ENCODE results near the gene CCDC141. TPM values are rescaled to one million over a fixed set of nuclear protein-coding genes. Genes with fewer than 3 reads are reported as not detected.
A peak's percentile ranks its signal among the peaks of the same experiment; 100 is the strongest.

CCDC141 gene
- total RNA-seq, 2 donors from 2014 or later, result 79.4 to 97.5 TPM

GRCh38 chr2:178923546-178923945 lies 126.4 kb downstream of the CCDC141 start:
- ATAC-seq, result no peak
- intact Hi-C loops (cut with DNase I), result loop anchor here (5.0 to 10.0 kb wide), 2 partner anchors 131 to 201 kb away; no protein-coding TSS in a partner anchor
- no peak for DNase-seq

- no peak for ATAC-seq
- intact Hi-C loops (cut with DNase I), result loop anchor here (5.0 to 10.0 kb wide), 2 partner anchors 129 to 204 kb away; no protein-coding TSS in a partner anchor
- no peak for DNase-seq
Measured at GRCh38 chr2:178920916-178921513, 128.9 kb downstream of the CCDC141 start.

- DNase-seq (no peak), ATAC-seq (no peak)
- intact Hi-C loops (cut with DNase I), result no loop called here
Measured at GRCh38 chr2:178917555-178917954, 132.4 kb downstream of the CCDC141 start.

- no peak for ATAC-seq
- DNase-seq, result no peak
- intact Hi-C loops (cut with DNase I), result loop anchor here in 1 of 2 donors (2.0 kb wide), 1 partner anchor 119 kb away; no protein-coding TSS in a partner anchor
Measured at GRCh38 chr2:178915423-178916173, 134.3 kb downstream of the CCDC141 start.

- intact Hi-C loops (cut with DNase I), result loop anchor here in 1 of 2 donors (2.0 kb wide), 1 partner anchor 118 kb away; no protein-coding TSS in a partner anchor
- ATAC-seq (peak; percentile 91 to 93), DNase-seq (peak; percentile 88)
Measured at GRCh38 chr2:178914259-178914849, 135.6 kb downstream of the CCDC141 start.

- no peak for DNase-seq
- no peak for ATAC-seq
- intact Hi-C loops (cut with DNase I), result no loop called here
Measured at GRCh38 chr2:178913049-178913441, 136.9 kb downstream of the CCDC141 start.

GRCh38 chr2:178912416-178913048 lies 137.4 kb downstream of the CCDC141 start:
- no peak for DNase-seq
- no peak for ATAC-seq
- intact Hi-C loops (cut with DNase I), result no loop called here

- DNase-seq (no peak), ATAC-seq (no peak)
- intact Hi-C loops (cut with DNase I), result no loop called here
Measured at GRCh38 chr2:178911039-178911438, 138.9 kb downstream of the CCDC141 start.

- intact Hi-C loops (cut with DNase I), result no loop called here
- ATAC-seq (no peak), DNase-seq (no peak)
Measured at GRCh38 chr2:178910005-178910404, 139.9 kb downstream of the CCDC141 start.

- no peak for ATAC-seq
- intact Hi-C loops (cut with DNase I), result no loop called here
- no peak for DNase-seq
Measured at GRCh38 chr2:178909507-178909906, 140.4 kb downstream of the CCDC141 start.

GRCh38 chr2:178908810-178909209 lies 141.1 kb downstream of the CCDC141 start:
- ATAC-seq (no peak), DNase-seq (no peak)
- intact Hi-C loops (cut with DNase I), result no loop called here

GRCh38 chr2:178905261-178905660 lies 144.7 kb downstream of the CCDC141 start:
- DNase-seq (no peak), ATAC-seq (no peak)
- intact Hi-C loops (cut with DNase I), result no loop called here

GRCh38 chr2:178899656-178900055 lies 150.3 kb downstream of the CCDC141 start:
- DNase-seq, result no peak
- ATAC-seq, result no peak
- intact Hi-C loops (cut with DNase I), result no loop called here

- ATAC-seq (peak in 1 of 2 donors; percentile 43), DNase-seq (no peak)
- intact Hi-C loops (cut with DNase I), result no loop called here
Measured at GRCh38 chr2:178895872-178896271, 154.1 kb downstream of the CCDC141 start.

- DNase-seq (no peak), ATAC-seq (no peak)
- intact Hi-C loops (cut with DNase I), result no loop called here
Measured at GRCh38 chr2:178895171-178895570, 154.8 kb downstream of the CCDC141 start.

- ATAC-seq, result no peak
- intact Hi-C loops (cut with DNase I), result no loop called here
- no peak for DNase-seq
Measured at GRCh38 chr2:178892751-178893625, 156.9 kb downstream of the CCDC141 start.

GRCh38 chr2:178891959-178892485 lies 157.9 kb downstream of the CCDC141 start:
- peak in 1 of 2 donors; percentile 42 for ATAC-seq
- DNase-seq, result no peak
- intact Hi-C loops (cut with DNase I), result no loop called here

- intact Hi-C loops (cut with DNase I), result no loop called here
- peak; percentile 70 to 81 for ATAC-seq
- DNase-seq, result peak; percentile 59
Measured at GRCh38 chr2:178891265-178891958, 158.5 kb downstream of the CCDC141 start.
